GM23248 (cell line): ENCODE results near the gene MICU2.

Source experiments
- EZH2 ChIP-seq: fragments of 200-600 bp; sonication (generic); IDR thresholded peaks from 2 replicates; pipeline ENCODE4 v1.6.1; 2018; ENCODE audit warnings: antibody characterized with exemption, mild to moderate bottlenecking; ENCODE audit not compliant: insufficient read depth, poor library complexity, severe bottlenecking
- EZH2phosphoT487 ChIP-seq: fragments of 200-600 bp; sonication (generic); IDR thresholded peaks from 2 replicates; pipeline ENCODE4 v1.6.1; 2018; ENCODE audit warnings: antibody characterized with exemption, moderate library complexity, mild to moderate bottlenecking, low read depth; ENCODE audit not compliant: insufficient read depth

DNA sequence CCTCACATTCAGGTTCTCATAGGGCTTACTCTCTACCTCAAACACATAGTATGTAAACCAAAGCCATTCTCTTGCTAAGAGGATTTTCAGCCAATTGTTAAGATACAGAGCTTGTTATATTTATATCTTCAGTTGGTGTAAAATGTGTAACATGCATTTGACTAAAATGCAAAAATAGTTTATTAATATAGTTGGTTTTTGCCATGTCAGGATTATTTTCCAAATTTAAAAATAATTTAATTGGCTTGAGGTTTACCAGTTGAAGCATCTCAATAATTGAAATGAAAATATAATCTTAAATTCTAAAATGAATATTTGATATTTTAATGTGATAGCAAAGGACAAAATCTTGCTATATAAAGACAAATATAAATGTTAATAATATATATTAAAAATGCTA is 7.2 kb downstream of the MICU2 start:
- TF ChIP-seq EZH2 (no peak), EZH2phosphoT487 (no peak)
